ENCODE data around the gene PIP5K1C.

PIP5K1C gene, protein sequence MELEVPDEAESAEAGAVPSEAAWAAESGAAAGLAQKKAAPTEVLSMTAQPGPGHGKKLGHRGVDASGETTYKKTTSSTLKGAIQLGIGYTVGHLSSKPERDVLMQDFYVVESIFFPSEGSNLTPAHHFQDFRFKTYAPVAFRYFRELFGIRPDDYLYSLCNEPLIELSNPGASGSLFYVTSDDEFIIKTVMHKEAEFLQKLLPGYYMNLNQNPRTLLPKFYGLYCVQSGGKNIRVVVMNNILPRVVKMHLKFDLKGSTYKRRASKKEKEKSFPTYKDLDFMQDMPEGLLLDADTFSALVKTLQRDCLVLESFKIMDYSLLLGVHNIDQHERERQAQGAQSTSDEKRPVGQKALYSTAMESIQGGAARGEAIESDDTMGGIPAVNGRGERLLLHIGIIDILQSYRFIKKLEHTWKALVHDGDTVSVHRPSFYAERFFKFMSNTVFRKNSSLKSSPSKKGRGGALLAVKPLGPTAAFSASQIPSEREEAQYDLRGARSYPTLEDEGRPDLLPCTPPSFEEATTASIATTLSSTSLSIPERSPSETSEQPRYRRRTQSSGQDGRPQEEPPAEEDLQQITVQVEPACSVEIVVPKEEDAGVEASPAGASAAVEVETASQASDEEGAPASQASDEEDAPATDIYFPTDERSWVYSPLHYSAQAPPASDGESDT

DNA sequence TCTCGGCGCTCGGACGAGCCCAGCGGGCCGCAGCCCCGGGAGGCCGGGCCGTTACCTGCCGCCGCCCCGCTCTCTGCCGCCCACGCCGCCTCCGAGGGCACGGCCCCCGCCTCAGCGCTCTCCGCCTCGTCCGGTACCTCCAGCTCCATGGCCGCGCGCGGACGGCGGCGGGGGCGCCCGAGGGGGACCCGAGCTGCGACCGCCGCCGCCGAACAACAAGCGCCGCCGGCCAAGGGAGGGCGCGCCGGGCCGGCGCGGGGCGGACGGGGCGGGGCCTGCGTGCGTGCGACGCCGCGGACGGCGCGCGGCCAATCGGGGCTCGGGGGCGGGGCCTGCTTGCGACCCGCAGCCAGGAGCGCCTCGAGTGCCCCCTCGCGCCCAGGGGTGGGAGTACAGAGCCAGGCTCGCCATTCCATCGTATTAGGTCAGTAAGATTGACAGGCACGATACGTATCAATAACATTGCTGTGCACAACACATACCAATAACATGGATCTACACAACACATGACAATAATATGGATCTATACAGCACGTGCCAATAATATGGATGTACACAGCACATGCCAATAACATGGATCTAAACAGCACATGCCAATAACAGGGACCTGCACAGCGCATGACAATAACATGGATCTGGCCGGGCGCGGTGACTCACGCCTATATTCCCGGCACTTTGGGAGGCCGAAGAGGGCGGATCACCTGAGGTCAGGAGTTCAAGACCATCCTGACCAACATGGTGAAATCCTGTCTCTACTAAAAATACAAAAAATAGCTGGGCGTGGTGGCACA, at the start of gene PIP5K1C:
Gene PIP5K1C (minus strand): TSS at position 227 of the 791 bp plus-strand sequence. CDS start 78 bp downstream, at position 149.
- DNase-seq = peak; percentile 95

DNA sequence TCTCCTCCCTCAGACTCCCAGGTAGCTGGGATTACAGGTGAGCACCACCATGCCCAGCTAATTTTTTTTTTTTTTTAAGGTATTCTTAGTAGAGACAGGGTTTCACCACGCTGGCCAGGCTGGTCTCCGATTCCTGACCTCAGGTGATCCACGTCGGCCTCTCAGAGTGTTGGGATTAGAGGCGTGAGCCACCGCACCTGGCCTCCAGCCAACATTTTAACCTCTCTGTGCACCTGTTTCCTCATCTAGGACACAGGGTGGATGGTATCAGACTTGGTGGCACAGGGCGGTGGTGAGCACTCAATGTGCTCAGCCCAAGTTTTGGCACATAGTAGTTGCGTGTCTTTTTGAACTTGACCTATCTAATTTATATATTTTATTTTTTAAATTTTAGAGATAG, 48.7 kb upstream of the PIP5K1C start:
- DNase-seq = no peak

DNA sequence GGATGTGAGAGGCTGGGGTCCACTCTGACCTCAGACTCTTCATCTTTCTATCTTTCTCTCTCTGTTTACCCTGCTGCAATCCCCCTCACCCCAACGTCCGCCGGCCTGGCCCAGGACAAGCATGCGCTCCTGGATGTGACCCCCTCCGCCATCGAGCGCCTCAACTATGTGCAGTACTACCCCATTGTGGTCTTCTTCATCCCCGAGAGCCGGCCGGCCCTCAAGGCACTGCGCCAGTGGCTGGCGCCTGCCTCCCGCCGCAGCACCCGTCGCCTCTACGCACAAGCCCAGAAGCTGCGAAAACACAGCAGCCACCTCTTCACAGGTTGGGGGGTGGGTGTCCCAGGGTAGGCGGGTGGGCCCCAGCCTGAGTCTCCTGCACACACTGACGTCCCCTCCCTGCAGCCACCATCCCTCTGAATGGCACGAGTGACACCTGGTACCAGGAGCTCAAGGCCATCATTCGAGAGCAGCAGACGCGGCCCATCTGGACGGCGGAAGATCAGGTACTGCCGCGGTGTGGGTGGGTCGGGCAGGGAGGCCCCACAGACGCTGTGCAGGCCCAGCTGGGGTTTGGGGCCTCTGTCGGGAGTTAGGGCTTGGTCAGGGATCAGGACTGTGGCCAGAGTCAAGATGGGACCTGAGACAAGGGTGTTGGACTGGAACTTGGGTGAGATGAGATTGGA, 46.2 kb upstream of the PIP5K1C start:
- DNase-seq = no peak

DNA sequence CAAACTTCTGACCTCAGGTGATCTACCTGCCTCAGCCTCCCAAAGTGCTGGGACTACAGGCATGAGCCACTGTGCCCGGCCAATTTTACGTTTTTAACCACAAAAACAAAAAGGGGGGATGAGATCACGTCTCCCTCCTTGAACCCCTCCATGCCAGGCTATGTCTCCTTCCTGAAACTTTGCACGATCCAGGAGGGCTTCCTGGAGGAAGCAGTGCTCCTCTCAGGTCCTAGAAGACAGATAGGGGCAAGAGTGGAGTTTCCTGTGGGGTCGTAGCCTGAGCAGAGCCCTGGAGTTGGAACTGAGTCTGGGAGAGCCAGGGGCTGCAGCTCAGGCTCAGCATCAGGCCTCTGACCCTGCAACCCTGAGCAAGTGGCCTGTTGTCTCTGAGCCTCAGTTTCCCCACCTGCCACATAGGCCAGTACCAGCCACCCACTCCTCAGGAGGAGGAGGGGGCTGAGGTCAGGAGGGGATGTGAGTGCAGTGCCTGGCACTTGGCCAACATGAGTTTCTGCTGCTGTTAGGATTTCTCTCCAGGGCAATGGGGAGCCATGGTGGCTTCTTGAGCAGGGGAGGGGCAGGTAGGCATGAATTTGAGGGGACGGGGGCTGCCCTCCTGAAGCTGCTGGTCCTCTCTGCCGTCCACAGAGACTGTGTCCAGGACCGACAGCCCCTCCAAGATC, 45.2 kb upstream of the PIP5K1C start:
- no peak for DNase-seq

DNA sequence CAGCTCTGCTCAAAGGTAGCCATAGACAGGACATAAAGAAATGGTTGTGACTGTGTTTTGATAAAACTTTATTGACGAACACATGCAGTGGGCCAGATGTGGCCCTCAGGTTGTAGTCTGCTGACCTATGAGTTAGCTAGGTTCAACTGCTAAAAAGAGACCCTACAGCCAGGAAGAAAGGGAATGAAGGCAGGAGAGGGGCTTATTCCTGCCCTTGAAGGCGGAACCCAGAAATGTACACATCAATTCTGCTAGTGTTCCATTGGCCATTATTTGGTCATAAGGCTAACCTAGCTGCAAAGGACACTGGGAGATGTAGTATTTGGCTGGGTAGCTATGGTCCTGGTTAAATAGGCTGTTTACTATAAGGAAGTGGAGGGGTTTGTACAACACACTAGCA, 43.2 kb upstream of the PIP5K1C start:
- DNase-seq = no peak

DNA sequence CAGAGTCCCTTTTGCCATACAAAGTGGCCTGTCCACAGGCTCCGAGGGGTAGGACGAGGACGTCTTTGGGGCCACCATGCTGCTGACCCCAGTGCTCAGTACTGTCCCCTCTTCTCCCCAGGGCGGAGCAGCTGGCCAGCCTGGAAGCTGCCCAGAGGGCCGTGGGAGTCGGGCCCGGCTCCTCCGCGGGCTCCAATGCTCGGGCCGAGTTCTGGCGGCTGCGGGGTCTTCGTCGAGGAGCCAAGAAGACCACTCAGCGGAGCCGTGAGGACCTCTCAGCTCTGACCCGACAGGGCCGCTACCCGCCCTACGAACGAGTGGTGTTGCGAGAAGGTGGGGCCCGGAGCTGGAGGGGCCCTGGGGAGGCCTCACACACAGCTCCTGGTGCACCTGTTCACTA, 40.2 kb upstream of the PIP5K1C start:
- DNase-seq = no peak

DNA sequence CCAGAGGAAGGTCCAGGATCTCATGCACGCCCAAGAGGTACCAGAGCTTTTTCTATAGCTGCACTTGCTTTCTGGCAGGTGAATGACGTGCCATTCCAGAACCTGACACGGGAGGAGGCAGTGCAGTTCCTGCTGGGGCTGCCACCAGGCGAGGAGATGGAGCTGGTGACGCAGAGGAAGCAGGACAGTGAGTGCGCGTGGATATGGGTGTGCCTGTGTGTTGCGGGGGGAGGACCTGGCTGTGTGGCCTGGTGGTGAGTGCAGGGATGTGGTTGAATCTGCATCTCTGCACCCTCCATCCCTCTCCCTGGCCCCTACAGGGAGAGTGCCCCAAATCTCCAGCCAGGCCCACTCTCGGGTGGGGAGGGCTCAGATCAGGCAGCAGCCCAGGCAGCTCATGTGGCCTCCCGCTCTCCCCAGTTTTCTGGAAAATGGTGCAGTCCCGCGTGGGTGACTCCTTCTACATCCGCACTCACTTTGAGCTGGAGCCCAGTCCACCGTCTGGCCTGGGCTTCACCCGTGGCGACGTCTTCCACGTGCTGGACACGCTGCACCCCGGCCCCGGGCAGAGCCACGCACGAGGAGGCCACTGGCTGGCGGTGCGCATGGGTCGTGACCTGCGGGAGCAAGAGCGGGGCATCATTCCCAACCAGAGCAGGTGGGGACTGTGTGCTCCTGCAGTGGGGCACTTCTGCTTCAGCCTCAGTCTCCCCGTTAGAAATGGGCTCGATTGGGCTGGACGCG, 38.4 kb upstream of the PIP5K1C start:
- DNase-seq = no peak

DNA sequence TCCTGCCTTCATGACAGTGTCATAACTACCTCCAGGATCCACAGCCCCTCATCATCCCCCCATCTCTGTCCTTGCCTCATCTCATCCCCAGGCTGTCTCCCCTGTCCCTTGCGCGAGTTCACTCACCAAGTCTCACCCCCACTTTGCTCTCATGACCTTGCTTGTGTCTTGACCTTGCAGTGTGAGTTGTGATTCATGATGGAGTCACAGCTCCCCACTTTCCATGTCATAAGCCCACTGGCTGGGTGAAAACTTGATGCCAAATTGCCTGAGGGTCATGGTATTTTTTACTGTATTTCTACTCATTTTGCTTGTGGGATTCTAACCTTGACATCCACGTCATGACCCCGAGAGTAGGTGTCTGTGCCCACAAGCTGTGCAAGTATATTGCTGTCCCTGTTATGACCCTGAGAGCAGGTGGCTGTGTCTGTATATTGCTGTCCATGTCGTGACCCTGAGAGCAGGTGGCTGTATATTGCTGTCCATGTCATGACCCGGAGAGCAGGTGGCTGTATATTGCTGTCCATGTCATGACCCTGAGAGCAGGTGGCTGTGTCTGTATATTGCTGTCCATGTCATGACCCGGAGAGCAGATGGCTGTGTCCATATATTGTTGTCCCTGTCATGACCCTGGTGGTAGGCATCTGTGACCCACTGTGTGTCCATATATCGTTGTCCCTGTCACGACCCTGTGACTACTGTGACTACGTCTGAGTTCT, 37.4 kb upstream of the PIP5K1C start:
- DNase-seq = no peak

DNA sequence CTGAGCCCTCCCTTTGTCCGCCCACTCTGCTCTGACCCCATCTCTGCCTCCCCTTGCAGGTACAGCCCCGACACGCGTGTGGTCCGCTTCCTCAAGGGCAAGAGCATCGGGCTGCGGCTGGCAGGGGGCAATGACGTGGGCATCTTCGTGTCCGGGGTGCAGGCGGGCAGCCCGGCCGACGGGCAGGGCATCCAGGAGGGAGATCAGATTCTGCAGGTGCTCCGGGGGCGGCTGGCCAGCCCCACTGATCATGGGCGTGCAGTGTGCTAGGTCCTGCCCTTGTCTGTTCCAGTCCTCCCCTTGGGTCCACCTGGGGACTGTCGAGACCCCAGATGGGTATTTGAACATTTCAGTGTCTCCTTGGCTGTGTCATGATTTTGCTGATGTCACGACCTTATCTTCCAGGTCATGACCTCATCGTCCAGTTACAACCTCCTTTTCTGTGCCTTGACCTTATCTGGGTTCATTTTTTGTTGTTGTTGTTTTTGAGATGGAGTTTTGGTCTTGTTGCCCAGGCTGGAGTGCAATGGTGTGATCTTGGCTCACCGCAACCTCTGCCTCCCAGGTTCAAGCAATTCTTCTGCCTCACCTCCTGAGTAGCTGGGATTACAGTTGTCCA, 35.9 kb upstream of the PIP5K1C start:
- DNase-seq = no peak

DNA sequence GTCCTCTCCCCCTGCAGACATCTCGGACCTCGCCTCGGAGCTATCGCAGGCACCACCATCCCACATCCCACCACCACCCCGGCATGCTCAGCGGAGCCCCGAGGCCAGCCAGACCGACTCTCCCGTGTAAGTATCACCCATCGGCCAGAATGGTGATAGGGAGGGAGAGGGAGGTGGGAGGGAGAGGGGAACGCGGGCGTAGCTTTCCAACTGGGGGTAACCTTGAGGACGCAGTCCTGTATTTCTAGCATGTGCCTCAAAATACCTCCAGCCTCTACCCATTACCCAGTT, 34.0 kb upstream of the PIP5K1C start:
- no peak for DNase-seq

DNA sequence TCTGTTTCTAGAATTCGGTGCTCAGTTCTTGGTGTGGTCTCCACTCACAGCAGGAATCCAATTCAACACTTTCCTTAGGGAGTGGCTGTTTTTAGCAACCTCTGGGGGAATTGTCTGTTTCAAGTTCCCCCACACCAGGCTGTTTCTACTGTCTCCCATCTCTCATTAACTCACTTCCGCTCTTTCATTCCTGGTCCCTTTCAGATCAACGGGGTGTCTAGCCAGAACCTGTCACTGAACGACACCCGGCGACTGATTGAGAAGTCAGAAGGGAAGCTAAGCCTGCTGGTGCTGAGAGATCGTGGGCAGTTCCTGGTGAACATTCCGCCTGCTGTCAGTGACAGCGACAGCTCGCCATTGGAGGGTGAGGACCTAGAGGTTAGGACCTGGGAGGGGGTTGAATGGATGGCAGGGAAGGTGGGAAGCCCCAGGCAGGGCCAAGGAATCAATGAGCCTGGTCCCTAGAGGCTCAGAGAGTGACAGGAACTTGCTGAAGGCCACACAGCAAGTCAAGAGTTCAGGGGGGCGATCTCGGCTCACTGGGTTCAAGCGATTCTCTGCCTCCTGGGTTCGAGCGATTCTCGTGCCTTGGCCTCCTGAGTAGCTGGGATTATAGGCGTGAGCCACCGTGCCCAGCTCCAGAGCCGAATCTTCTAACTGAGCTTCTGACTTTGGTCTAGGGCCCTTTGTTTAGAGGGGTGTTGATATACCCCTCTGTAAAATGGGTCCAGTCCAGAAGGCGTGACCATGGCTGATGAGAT, 33.5 kb upstream of the PIP5K1C start:
- DNase-seq = no peak

DNA sequence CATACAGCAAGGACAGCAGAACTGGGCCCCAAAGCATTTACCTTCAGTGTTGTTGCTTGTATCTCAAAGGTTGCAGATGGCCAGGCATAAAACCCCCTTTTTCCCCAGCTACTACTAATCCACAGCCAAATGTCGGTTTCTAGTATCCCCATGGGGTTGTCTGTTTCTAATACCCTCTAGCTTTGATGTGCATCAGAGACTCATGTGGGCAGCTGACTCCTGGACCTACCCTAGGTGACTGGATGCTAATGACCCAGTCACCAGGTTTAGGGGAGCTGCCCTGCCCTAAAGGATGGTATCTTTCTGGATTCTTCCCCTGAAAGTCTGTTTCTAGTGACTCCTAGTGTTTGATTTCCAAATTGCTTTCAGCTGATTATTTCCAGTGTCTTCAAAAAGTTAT, 31.8 kb upstream of the PIP5K1C start:
- no peak for DNase-seq

DNA sequence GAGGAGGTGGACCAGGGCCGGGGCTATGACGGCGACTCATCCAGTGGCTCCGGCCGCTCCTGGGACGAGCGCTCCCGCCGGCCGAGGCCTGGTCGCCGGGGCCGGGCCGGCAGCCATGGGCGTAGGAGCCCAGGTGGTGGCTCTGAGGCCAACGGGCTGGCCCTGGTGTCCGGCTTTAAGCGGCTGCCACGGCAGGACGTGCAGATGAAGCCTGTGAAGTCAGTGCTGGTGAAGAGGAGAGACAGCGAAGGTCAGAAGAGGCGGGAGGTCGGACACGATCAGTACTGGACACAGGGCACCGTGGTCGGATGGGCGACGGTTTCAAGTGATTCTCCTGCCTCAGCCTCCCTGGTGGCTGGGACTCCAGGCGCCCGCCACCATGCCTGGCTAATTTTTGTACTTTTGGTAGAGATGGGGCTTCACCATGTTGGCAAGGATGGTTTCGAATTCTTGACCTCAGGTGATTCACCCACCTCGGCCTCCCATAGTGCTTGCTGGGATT, 30.2 kb upstream of the PIP5K1C start:
- DNase-seq = no peak

DNA sequence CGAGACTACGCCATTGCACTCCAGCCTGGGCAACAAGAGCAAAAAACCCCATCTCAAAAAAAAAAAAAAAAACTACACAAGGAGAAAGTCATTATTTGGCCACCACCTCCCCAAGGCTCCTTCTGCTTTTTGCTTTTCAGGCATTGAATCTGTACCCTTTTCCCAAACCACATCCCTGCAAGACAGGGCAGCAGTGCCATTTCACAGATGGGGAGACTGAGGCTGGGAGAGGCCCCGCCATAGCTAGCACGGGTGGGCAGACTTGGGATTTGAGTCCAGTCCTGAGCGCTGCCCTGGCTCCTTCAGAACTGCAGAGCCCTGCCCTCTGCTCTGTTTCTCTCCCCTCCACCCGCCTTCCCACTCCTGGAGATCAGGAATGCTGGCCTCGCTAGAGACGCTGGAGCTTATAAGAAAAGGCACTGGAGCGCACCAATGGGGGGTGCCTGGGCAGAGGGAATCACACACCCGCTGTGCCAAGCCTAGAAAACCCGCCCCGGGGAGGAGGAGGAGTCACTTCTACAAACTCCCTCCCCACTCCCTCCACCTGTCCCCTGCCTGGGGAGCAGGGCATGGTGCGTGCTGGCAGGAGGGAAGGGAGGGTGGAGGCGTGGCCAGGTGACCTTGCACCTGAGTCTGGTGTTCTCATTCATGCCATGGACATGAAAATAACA, 25.5 kb upstream of the PIP5K1C start:
- DNase-seq = no peak

DNA sequence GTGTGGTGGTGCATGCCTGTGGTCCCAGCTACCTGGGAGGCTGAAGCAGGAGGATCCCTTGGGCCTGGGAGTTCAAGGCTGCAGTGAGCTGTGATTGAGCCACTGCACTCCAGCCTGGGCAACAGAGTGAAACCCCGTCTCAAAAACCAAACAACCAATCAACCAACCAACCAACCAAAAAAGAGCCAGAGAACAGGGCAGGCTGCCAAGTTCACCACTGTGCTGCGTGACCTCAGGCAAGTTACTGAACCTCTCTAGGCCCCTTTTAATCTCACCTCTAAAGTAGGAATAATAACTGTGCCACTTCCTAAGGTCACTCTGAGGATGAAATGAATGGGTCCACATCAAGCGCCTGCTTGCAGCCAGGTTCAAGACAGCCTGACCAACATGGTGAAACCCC, 24.9 kb upstream of the PIP5K1C start:
- no peak for DNase-seq

DNA sequence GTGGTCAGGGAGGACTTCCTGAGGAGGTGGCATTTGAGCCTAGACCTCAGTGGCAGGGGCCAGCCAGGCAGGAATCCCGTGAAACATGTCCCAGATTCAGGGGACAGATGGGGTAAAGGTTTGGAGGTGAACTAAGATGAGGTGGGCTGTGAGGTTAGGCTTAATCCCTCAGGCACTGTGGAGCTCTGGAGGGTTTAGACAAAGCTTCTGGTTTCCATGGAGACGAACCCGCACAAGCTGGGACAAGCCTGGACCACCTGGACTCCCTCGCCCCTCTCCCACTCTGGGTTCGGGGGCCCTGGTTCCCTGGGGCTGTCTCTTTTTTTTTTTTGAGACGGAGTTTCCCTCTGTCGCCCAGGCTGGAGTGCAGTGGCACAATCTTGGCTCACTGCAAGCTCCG, 23.6 kb upstream of the PIP5K1C start:
- DNase-seq = no peak

DNA sequence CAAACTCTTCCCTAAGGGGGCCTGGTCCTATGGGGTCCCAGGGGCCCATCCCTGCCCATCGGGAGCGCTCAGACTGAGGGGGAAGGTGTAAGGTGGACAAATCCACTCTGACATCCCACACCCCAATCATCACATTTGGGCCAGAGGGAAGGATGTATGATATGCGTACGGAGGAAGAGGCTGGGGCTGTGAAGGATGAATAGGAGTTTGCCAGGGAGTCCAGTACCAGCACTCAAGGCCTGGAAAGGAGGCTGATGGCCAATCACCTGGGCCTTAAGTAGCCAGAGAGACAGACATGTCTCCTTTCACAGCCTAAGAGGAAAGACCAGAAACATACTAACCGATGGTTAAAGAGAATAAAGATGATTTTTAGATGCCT, 22.8 kb upstream of the PIP5K1C start:
- no peak for DNase-seq

DNA sequence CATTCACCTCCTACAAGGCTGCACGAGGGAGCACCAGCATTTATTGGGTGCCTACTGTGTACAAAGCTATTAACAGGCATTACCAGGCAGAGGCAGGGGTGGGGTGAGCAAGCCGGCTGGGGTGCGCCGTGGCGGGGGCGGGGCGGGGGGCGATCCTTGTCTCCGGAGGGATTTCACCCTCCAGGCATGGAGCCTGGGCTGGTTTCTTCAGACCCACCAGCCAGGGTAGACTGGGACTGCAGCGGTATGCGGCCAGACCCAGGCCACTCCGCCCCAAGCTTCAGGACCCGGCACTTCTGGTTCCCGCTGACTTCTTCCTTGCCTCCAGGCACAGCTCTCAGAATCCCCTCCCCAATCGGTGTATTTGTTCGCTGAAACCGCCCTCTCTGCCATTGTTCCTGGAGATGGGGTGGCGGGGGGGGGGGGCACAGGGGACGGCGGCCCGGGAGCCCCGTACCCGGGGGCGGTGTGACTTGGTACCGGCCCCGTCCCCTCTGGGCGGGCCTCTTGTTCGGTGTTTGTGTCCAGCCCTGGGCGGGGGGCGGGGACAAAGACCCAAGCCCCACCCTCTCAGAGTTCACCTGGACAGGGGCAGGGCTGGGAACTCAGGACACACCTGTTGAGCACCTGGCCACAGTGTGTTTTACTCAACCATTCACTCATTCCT, 22.3 kb upstream of the PIP5K1C start:
- no peak for DNase-seq

All from stimulated activated CD4-positive, alpha-beta T cell treated with anti-CD3 and anti-CD28 coated beads, Interleukin-15, amount 100 ng/mL, for 24 hours (primary cell).